H9 (cell line): ENCODE data around the gene BACH2. TPM values are rescaled to one million over a fixed set of nuclear protein-coding genes. Genes with fewer than 3 reads are reported as not detected.

Source experiments
- DNase-seq: peaks from one replicate; pipeline ENCODE4 v3.0.0-alpha.2; 2017
- H2AFZ ChIP-seq: one replicate; pipeline ENCODE4 v1.6.1; 2013; ENCODE audit warnings: mild to moderate bottlenecking, low read length, control low read depth, moderate library complexity
- H2AK5ac ChIP-seq: 2 replicates; pipeline ENCODE4 v1.6.1; 2013; ENCODE audit warnings: low read length, control low read depth, mixed read lengths; ENCODE audit not compliant: insufficient read length
- H2BK120ac ChIP-seq: one replicate; pipeline ENCODE4 v1.6.1; 2013; ENCODE audit warnings: low read depth, mild to moderate bottlenecking, low read length, control low read depth, inconsistent platforms; ENCODE audit not compliant: poor library complexity, severe bottlenecking
- H2BK12ac ChIP-seq: 2 replicates; pipeline ENCODE4 v1.6.1; 2013; ENCODE audit warnings: low read length, control low read depth, mixed read lengths, low read depth; ENCODE audit not compliant: insufficient read length
- H2BK15ac ChIP-seq: 2 replicates; pipeline ENCODE4 v1.6.1; 2013; ENCODE audit warnings: low read depth, low read length, control low read depth
- H2BK20ac ChIP-seq: one replicate; pipeline ENCODE4 v1.6.1; 2013; ENCODE audit warnings: low read depth, mild to moderate bottlenecking, low read length, control low read depth, inconsistent platforms; ENCODE audit not compliant: poor library complexity, severe bottlenecking
- H2BK5ac ChIP-seq: 2 replicates; pipeline ENCODE4 v1.6.1; 2013; ENCODE audit warnings: low read length, control low read depth, mixed read lengths; ENCODE audit not compliant: insufficient read length
- H3K14ac ChIP-seq: 2 replicates; pipeline ENCODE4 v1.6.1; 2013; ENCODE audit warnings: low read length, control low read depth; ENCODE audit not compliant: insufficient read depth
- H3K18ac ChIP-seq: 2 replicates; pipeline ENCODE4 v1.6.1; 2013; ENCODE audit warnings: low read depth, mild to moderate bottlenecking, mixed read lengths, low read length, control low read depth; ENCODE audit not compliant: insufficient read length
- H3K23ac ChIP-seq: 2 replicates; pipeline ENCODE4 v1.6.1; 2013; ENCODE audit warnings: low read length, control low read depth, mixed read lengths, low read depth; ENCODE audit not compliant: insufficient read length
- H3K23me2 ChIP-seq: 2 replicates; pipeline ENCODE4 v1.6.1; 2013; ENCODE audit warnings: low read depth, mild to moderate bottlenecking, mixed read lengths, low read length, control low read depth; ENCODE audit not compliant: insufficient read length, poor library complexity, severe bottlenecking
- H3K27ac ChIP-seq: 2 replicates; pipeline ENCODE4 v1.5.1; 2013; ENCODE audit warnings: low read length, control low read depth, mixed read lengths, low read depth; ENCODE audit not compliant: insufficient read length
- H3K27me3 ChIP-seq: 2 replicates; pipeline ENCODE4 v1.6.1; 2013; ENCODE audit warnings: low read length, control low read depth, inconsistent platforms; ENCODE audit not compliant: insufficient read depth
- H3K4ac ChIP-seq: 2 replicates; pipeline ENCODE4 v1.6.1; 2013; ENCODE audit warnings: low read depth, mild to moderate bottlenecking, control low read depth, inconsistent platforms, low read length, moderate library complexity
- H3K4me1 ChIP-seq: 2 replicates; pipeline ENCODE4 v1.6.1; 2013; ENCODE audit warnings: low read length, control low read depth, inconsistent platforms; ENCODE audit not compliant: insufficient read depth
- H3K4me2 ChIP-seq: 2 replicates; pipeline ENCODE4 v1.6.1; 2013; ENCODE audit warnings: low read length, control low read depth, mixed read lengths; ENCODE audit not compliant: insufficient read length, insufficient read depth
- H3K56ac ChIP-seq: 2 replicates; pipeline ENCODE4 v1.6.1; 2013; ENCODE audit warnings: low read depth, mild to moderate bottlenecking, mixed read lengths, low read length, control low read depth; ENCODE audit not compliant: insufficient read length
- H3K79me1 ChIP-seq: 2 replicates; pipeline ENCODE4 v1.6.1; 2013; ENCODE audit warnings: low read depth, mild to moderate bottlenecking, moderate library complexity, low read length, control low read depth, inconsistent platforms; ENCODE audit not compliant: insufficient read depth, poor library complexity, severe bottlenecking
- H3K79me2 ChIP-seq: 2 replicates; pipeline ENCODE4 v1.6.1; 2013; ENCODE audit warnings: low read length, control low read depth, inconsistent platforms; ENCODE audit not compliant: insufficient read depth
- H3K9ac ChIP-seq: 2 replicates; pipeline ENCODE4 v1.6.1; 2013; ENCODE audit warnings: low read length, control low read depth, mixed read lengths; ENCODE audit not compliant: insufficient read length; ENCODE audit errors: extremely low read depth
- H3K9me3 ChIP-seq: one replicate; pipeline ENCODE4 v1.6.1; 2013; ENCODE audit warnings: low read depth, low read length, inconsistent platforms; ENCODE audit not compliant: control insufficient read depth
- H3T11ph ChIP-seq: one replicate; pipeline ENCODE4 v1.6.1; 2013; ENCODE audit warnings: mild to moderate bottlenecking, low read length, control low read depth, inconsistent platforms
- H4K20me1 ChIP-seq: one replicate; pipeline ENCODE4 v1.6.1; 2013; ENCODE audit not compliant: control insufficient read depth, insufficient read length, insufficient read depth
- H4K5ac ChIP-seq: 2 replicates; pipeline ENCODE4 v1.6.1; 2013; ENCODE audit warnings: low read depth, mild to moderate bottlenecking, mixed read lengths, low read length, control low read depth; ENCODE audit not compliant: insufficient read length
- H4K8ac ChIP-seq: replicated peaks from 2 replicates; pipeline ENCODE4 v1.6.1; 2013; ENCODE audit warnings: low read length, control low read depth, mixed read lengths, low read depth; ENCODE audit not compliant: insufficient read length
- H4K91ac ChIP-seq: 2 replicates; pipeline ENCODE4 v1.6.1; 2013; ENCODE audit warnings: low read depth, mild to moderate bottlenecking, moderate library complexity, mixed read lengths, low read length, control low read depth; ENCODE audit not compliant: insufficient read length
- H3K27ac Mint-ChIP-seq, 3 experiments: 2 replicates in 2 of 3; 3 replicates in 1 of 3; pipeline ENCODE4 v1.8.0; 2020 to 2021; ENCODE audit warnings: mixed read lengths in 3 of 3, mild to moderate bottlenecking in 1 of 3, moderate library complexity in 1 of 3
- H3K27me3 Mint-ChIP-seq: 2 replicates; pipeline ENCODE4 v1.8.0; 2021; ENCODE audit warnings: low read depth, mild to moderate bottlenecking, moderate library complexity, mixed read lengths
- H3K36me3 Mint-ChIP-seq, 3 experiments: 2 replicates in 2 of 3; 3 replicates in 1 of 3; pipeline ENCODE4 v1.8.0; 2020 to 2021; ENCODE audit warnings: low read depth in 3 of 3, mixed read lengths in 3 of 3; ENCODE audit not compliant: insufficient read depth in 1 of 3
- H3K4me1 Mint-ChIP-seq, 2 experiments: 2 replicates each; pipeline ENCODE4 v1.8.0; 2020; ENCODE audit warnings: mixed read lengths in 2 of 2
- H3K4me3 Mint-ChIP-seq, 2 experiments: 2 replicates in 1 of 2; 3 replicates in 1 of 2; pipeline ENCODE4 v1.8.0; 2020 to 2021; ENCODE audit warnings: mild to moderate bottlenecking in 2 of 2, mixed read lengths in 2 of 2, moderate library complexity in 1 of 2
- H3K9me3 Mint-ChIP-seq, 2 experiments: 2 replicates in 1 of 2; 3 replicates in 1 of 2; pipeline ENCODE4 v1.8.0; 2020; ENCODE audit warnings: mild to moderate bottlenecking in 2 of 2, mixed read lengths in 2 of 2, moderate library complexity in 1 of 2
- CTCF ChIP-seq: fragments of 200-600 bp; sonication (generic); conservative IDR thresholded peaks from 3 replicates; pipeline ENCODE4 v1.8.0; 2021; ENCODE audit warnings: antibody characterized with exemption, mild to moderate bottlenecking
- WGBS: extraction: QIAGEN DNeasy Blood & Tissue Kit; methylation state at CpG from one replicate; pipeline ENCODE4 v1.1.7; 2013; ENCODE audit warnings: missing lambda C conversion rate, low lambda C conversion rate, mixed read lengths; ENCODE audit not compliant: insufficient read length; ENCODE audit errors: extremely low coverage; 5-methylcytosine and 5-hydroxymethylcytosine counted together
- total RNA-seq: library from RNA; stranded (reverse); gene quantifications from 2 replicates; pipeline ENCODE4 v1.2.1, GENCODE V29; 2021

BACH2 gene
- total RNA-seq, 1 experiment from 2014 or later: 2.0 TPM

- Histone ChIP-seq H3K4me1 (no peaks in the 10 kb centered on the region), H4K91ac (no peak overlapping the region), H3K56ac (no peak overlapping the region), H3K79me2 (no peaks in the 10 kb centered on the region), H3K79me1 (no peaks in the 10 kb centered on the region), H3K23ac (no peak overlapping the region), H3K27me3 (no peaks in the 10 kb centered on the region), H2AK5ac (no peak overlapping the region), H3K18ac (no peak overlapping the region), H2AFZ (no peak overlapping the region), H3K4ac (no peak overlapping the region), H3K23me2 (no peaks in the 10 kb centered on the region), H2BK15ac (no peak overlapping the region), H2BK20ac (no peak overlapping the region), H3K9me3 (no peaks in the 10 kb centered on the region), H2BK12ac (no peak overlapping the region), H2BK120ac (no peak overlapping the region), H3K4me2 (no peak overlapping the region), H4K5ac (no peak overlapping the region), H3T11ph (no peak overlapping the region), H2BK5ac (no peak overlapping the region), H4K8ac (no peak overlapping the region), H3K27ac (no peak overlapping the region), H3K9ac (no peak overlapping the region), H4K20me1 (no peaks in the 10 kb centered on the region), H3K14ac (no peak overlapping the region)
- H3K27me3 Mint-ChIP-seq: no peaks in the 10 kb centered on the region
- no peak overlapping the region for H3K4me3 Mint-ChIP-seq
- H3K27ac Mint-ChIP-seq: no peak overlapping the region
- no peak for TF ChIP-seq CTCF
- H3K36me3 Mint-ChIP-seq: no peaks in the 10 kb centered on the region
- WGBS: no CpG with 5 or more reads among the region's 5 CpGs
- H3K9me3 Mint-ChIP-seq: no peaks in the 10 kb centered on the region
- no peak for DNase-seq
- H3K4me1 Mint-ChIP-seq: no peaks in the 10 kb centered on the region
These were observed 171.7 kb downstream of the BACH2 start for GRCh38 chr6:90124874-90125510.
